ENCODE results near the gene PUS7L.

DNA sequence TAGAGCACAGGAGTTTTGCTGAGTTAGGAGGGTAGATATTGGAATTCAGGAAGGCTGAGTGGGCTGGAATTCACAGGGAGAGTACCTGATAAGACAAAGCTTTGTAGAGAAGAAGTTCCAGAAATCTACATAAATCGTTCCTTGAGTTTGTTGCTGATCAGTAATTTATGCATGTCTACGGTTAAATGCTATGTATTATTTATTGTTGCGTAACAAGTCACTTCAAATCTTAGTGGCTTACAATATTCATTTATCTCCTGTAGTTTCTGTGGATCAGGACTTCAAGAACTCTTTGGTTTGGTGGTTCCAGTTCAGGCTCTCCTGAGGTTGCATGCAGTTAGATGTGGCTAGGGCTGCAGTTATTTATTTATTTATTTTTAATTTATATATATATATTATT, 7.8 kb downstream of the PUS7L start:
- TF ChIP-seq, protein P1, sequence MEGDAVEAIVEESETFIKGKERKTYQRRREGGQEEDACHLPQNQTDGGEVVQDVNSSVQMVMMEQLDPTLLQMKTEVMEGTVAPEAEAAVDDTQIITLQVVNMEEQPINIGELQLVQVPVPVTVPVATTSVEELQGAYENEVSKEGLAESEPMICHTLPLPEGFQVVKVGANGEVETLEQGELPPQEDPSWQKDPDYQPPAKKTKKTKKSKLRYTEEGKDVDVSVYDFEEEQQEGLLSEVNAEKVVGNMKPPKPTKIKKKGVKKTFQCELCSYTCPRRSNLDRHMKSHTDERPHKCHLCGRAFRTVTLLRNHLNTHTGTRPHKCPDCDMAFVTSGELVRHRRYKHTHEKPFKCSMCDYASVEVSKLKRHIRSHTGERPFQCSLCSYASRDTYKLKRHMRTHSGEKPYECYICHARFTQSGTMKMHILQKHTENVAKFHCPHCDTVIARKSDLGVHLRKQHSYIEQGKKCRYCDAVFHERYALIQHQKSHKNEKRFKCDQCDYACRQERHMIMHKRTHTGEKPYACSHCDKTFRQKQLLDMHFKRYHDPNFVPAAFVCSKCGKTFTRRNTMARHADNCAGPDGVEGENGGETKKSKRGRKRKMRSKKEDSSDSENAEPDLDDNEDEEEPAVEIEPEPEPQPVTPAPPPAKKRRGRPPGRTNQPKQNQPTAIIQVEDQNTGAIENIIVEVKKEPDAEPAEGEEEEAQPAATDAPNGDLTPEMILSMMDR (IDR thresholded peaks at IDR 0.05) = no peak
- TF ChIP-seq, protein P2, sequence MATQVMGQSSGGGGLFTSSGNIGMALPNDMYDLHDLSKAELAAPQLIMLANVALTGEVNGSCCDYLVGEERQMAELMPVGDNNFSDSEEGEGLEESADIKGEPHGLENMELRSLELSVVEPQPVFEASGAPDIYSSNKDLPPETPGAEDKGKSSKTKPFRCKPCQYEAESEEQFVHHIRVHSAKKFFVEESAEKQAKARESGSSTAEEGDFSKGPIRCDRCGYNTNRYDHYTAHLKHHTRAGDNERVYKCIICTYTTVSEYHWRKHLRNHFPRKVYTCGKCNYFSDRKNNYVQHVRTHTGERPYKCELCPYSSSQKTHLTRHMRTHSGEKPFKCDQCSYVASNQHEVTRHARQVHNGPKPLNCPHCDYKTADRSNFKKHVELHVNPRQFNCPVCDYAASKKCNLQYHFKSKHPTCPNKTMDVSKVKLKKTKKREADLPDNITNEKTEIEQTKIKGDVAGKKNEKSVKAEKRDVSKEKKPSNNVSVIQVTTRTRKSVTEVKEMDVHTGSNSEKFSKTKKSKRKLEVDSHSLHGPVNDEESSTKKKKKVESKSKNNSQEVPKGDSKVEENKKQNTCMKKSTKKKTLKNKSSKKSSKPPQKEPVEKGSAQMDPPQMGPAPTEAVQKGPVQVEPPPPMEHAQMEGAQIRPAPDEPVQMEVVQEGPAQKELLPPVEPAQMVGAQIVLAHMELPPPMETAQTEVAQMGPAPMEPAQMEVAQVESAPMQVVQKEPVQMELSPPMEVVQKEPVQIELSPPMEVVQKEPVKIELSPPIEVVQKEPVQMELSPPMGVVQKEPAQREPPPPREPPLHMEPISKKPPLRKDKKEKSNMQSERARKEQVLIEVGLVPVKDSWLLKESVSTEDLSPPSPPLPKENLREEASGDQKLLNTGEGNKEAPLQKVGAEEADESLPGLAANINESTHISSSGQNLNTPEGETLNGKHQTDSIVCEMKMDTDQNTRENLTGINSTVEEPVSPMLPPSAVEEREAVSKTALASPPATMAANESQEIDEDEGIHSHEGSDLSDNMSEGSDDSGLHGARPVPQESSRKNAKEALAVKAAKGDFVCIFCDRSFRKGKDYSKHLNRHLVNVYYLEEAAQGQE (IDR thresholded peaks at IDR 0.05; ENCODE audit: insufficient read depth in 1 of 2, low read depth in 2 of 2, low read length in 1 of 2) = no peak

Measured in Panc1 (cell line).